CD4-positive, CD25-positive, alpha-beta regulatory T cell (primary cell): ENCODE measurements around the gene MEIS1. TPM values are rescaled to one million over a fixed set of nuclear protein-coding genes. Genes with fewer than 3 reads are reported as not detected.

Experiments used
- ATAC-seq, 2 donors: fragments of 150-1000 bp; cut with Tn5 transposase; one replicate each; pipeline ENCODE4 v1.10.0; 2021; ENCODE audit warnings: low read depth in 2 of 2, moderate number of reproducible peaks in 2 of 2, moderate library complexity in 1 of 2
- DNase-seq, 3 donors: peaks; one replicate each; pipeline versions ENCODE4 v3.0.0 to v3.0.0-alpha.2; 2012 to 2022; ENCODE audit warnings: mixed read lengths in 1 of 3
- H3K27ac ChIP-seq: one replicate; pipeline ENCODE4 v1.7.0; 2013; ENCODE audit warnings: mild to moderate bottlenecking, low read length; ENCODE audit not compliant: insufficient read depth, poor library complexity, severe bottlenecking
- H3K27me3 ChIP-seq: one replicate; pipeline ENCODE4 v1.7.0; 2013; ENCODE audit warnings: low read length; ENCODE audit not compliant: control insufficient read depth, insufficient read depth
- H3K36me3 ChIP-seq: one replicate; pipeline ENCODE4 v1.7.0; 2013; ENCODE audit warnings: mild to moderate bottlenecking, low read length, moderate library complexity; ENCODE audit not compliant: control insufficient read depth, insufficient read depth
- H3K4me1 ChIP-seq: 2 replicates; pipeline ENCODE4 v1.7.0; 2013; ENCODE audit warnings: mild to moderate bottlenecking, low read length; ENCODE audit not compliant: insufficient read depth, control insufficient read depth, poor library complexity, severe bottlenecking
- H3K4me3 ChIP-seq: one replicate; pipeline ENCODE4 v1.7.0; 2013; ENCODE audit warnings: low read depth, mild to moderate bottlenecking, low read length, moderate library complexity
- H3K9me3 ChIP-seq, 2 experiments: 1 replicate in 1 of 2; 2 replicates in 1 of 2; pipeline ENCODE4 v1.7.0; 2013; ENCODE audit warnings: low read length in 2 of 2, mild to moderate bottlenecking in 1 of 2, moderate library complexity in 1 of 2; ENCODE audit not compliant: control insufficient read depth in 2 of 2
- H3K27ac Mint-ChIP-seq, 3 donors: one replicate each; pipeline ENCODE4 v1.8.0; 2020 to 2022; ENCODE audit warnings: mild to moderate bottlenecking in 3 of 3, mixed read lengths in 3 of 3, moderate library complexity in 2 of 3
- H3K27me3 Mint-ChIP-seq: one replicate; pipeline ENCODE4 v1.8.0; 2022; ENCODE audit warnings: mild to moderate bottlenecking, mixed read lengths
- H3K36me3 Mint-ChIP-seq: one replicate; pipeline ENCODE4 v1.8.0; 2020; ENCODE audit warnings: mixed read lengths
- H3K4me1 Mint-ChIP-seq, 4 donors: one replicate each; pipeline ENCODE4 v1.8.0; 2020 to 2022; ENCODE audit warnings: mixed read lengths in 4 of 4, mild to moderate bottlenecking in 1 of 4
- H3K4me3 Mint-ChIP-seq, 4 donors: one replicate each; pipeline ENCODE4 v1.8.0; 2020 to 2022; ENCODE audit warnings: mild to moderate bottlenecking in 4 of 4, mixed read lengths in 4 of 4, moderate library complexity in 3 of 4
- H3K9me3 Mint-ChIP-seq, 7 donors: one replicate each; pipeline ENCODE4 v1.8.0; 2020 to 2022; ENCODE audit warnings: mixed read lengths in 7 of 7, mild to moderate bottlenecking in 3 of 7, moderate library complexity in 2 of 7
- polyA plus RNA-seq, 4 donors: library from polyadenylated mRNA; unstranded; fragments of 300-500 nt; fragmentation: Illumina TruSeq; gene quantifications; one replicate each; pipeline ENCODE4 v1.2.3, GENCODE V29; 2021
- total RNA-seq: library from RNA; stranded (reverse); gene quantifications from one replicate; pipeline ENCODE4 v1.2.3, GENCODE V29; 2022

The MEIS1 gene
- total and polyA plus RNA-seq, 5 donors from 2014 or later = 3.6 TPM; not detected in 4

DNA sequence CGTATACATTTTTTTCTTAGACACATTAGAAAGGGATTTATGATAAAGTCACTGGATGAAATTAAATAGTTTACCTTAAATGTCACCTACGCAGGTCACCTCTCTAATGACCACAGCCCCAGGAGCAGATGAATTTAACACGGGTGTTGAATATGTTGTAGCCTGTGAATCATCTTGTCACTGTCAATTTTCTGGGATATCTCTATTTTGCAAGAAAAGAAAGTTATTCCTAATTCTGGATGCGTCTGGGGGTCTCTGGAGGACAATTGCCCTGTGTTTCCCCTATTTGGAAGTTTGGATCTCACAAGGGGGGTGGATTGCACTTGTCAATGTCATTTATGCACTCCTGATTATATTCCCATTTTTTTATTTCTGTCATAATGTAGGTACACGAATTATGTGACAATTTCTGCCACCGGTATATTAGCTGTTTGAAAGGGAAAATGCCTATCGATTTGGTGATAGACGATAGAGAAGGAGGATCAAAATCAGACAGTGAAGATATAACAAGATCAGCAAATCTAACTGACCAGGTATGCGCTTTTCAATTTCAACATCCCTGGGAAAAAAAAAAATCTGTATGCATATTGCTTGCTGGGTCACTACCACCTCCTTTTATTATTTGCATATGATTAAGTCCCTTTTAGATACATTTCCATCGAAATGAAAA lies 7.7 kb downstream of the MEIS1 start:
- peaks cover 0 to 15% (median 0%) of the 10 kb centered on the region in 7 donors for H3K9me3 Mint-ChIP-seq
- no peak overlapping the region for H3K4me3 Mint-ChIP-seq
- H3K27me3 Mint-ChIP-seq = peaks cover 64% of the 10 kb centered on the region

DNA sequence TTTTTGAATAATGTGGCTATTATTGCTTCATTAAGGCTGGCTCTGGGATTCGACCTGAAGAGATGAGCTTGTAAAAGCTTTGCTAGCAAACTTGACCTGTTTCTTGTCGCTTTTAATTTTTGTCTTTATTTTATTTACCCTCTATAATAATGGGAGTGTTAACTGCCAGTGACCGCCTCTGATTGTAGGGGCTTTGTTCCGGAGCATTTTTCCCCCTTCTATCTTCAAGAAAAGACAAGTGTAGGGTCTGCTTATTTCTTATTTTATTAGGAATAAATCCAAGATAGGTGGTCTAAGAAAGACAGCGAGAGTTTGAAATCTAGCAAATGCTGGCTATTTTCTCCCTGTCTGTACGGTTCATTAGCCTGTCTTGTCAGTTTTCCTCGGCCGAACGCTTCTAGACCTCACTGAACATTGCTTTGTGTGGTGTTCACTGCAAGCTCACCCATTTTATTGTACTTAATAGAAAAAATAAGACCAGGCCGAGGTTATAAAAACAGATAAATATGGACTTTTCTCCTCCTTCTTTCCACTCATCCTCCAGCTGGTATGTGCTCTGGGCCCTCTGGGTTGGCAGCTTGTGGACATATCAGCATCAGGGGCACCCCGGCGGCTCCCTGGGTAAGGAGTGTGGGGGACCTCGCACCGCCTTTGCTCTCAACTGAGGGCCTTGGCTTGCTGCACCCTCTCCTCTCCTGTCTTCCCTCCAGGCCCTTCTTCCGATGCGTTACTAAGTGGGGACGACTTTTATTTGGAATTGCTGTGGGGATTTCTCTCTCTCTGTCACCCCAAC lies 8.5 kb downstream of the MEIS1 start:
- Histone ChIP-seq H3K27me3 (peaks cover 17% of the 10 kb centered on the region), H3K4me3 (no peak overlapping the region), H3K4me1 (no peaks in the 10 kb centered on the region), H3K27ac (no peak overlapping the region), H3K36me3 (no peaks in the 10 kb centered on the region), H3K9me3 (no peaks in the 10 kb centered on the region)
- Mint-ChIP-seq H3K27ac (no peak overlapping the region), H3K4me3 (no peak overlapping the region), H3K36me3 (no peaks in the 10 kb centered on the region), H3K4me1 (peaks cover 0 to 4% (median 0%) of the 10 kb centered on the region in 4 donors), H3K27me3 (peaks cover 61% of the 10 kb centered on the region), H3K9me3 (peaks cover 0 to 15% (median 0%) of the 10 kb centered on the region in 7 donors)
- ATAC-seq = no peak
- DNase-seq = no peak

More for the DNA sequence above, 7.7 kb downstream of the MEIS1 start:
- Histone ChIP-seq H3K27ac (no peak overlapping the region), H3K4me1 (no peaks in the 10 kb centered on the region), H3K27me3 (peaks cover 24% of the 10 kb centered on the region), H3K4me3 (no peak overlapping the region), H3K9me3 (no peaks in the 10 kb centered on the region), H3K36me3 (no peaks in the 10 kb centered on the region)
- no peak overlapping the region for H3K27ac Mint-ChIP-seq
- DNase-seq (no peak), ATAC-seq (no peak)
- H3K4me1 Mint-ChIP-seq = peaks cover 0 to 5% (median 0%) of the 10 kb centered on the region in 4 donors
- H3K36me3 Mint-ChIP-seq = no peaks in the 10 kb centered on the region

DNA sequence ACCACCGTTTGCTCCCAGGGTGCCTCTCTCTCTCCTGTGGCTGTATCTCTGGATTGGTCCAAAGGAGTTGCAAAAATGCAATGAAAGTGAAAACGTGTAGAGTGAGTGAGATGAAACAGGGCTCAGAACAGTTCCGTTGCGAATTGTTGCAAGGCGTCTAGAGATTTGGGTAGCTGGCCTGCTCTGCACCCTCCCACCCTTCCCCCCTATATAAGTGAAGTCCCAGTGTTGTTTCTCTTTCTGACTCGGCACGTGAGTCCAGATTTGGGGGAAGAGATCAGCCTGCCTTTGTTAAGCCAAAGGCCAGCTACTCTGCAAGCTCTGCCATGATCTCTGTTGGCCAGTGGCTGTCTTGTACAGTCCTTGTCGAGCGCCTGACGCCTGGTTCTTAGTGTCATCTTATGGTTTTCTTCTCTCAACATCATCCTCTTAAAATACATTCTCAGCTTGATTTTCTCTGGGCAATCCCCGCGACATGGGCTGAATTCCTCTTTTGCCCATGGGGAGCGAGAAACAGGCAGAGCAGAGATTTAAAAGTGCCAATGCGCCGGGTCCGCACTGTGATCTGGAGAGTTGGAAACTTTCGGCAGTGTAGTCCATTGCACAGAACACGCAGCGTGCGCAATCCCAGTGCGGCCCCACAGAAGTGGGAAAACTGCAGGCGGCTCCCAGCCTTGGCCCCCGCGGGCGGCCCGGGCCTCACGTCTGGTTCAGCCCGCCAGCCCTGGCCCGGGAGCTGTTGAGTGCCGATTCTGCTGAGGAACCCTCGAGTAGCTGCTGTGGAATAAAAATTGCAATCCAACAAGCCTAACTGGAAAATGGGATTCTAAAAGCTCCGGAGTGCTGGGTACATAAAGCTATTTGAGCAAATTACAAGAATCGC lies 9.3 kb downstream of the MEIS1 start:
- Mint-ChIP-seq H3K36me3 (no peaks in the 10 kb centered on the region), H3K9me3 (peaks cover 0 to 15% (median 0%) of the 10 kb centered on the region in 7 donors), H3K27ac (no peak overlapping the region), H3K4me3 (no peak overlapping the region), H3K27me3 (peaks cover 58% of the 10 kb centered on the region), H3K4me1 (peaks cover 0 to 4% (median 0%) of the 10 kb centered on the region in 4 donors)
- Histone ChIP-seq H3K4me1 (no peaks in the 10 kb centered on the region), H3K27me3 (peaks cover 13% of the 10 kb centered on the region), H3K9me3 (no peaks in the 10 kb centered on the region), H3K4me3 (no peak overlapping the region), H3K27ac (no peak overlapping the region), H3K36me3 (no peaks in the 10 kb centered on the region)
- DNase-seq (no peak), ATAC-seq (no peak)

DNA sequence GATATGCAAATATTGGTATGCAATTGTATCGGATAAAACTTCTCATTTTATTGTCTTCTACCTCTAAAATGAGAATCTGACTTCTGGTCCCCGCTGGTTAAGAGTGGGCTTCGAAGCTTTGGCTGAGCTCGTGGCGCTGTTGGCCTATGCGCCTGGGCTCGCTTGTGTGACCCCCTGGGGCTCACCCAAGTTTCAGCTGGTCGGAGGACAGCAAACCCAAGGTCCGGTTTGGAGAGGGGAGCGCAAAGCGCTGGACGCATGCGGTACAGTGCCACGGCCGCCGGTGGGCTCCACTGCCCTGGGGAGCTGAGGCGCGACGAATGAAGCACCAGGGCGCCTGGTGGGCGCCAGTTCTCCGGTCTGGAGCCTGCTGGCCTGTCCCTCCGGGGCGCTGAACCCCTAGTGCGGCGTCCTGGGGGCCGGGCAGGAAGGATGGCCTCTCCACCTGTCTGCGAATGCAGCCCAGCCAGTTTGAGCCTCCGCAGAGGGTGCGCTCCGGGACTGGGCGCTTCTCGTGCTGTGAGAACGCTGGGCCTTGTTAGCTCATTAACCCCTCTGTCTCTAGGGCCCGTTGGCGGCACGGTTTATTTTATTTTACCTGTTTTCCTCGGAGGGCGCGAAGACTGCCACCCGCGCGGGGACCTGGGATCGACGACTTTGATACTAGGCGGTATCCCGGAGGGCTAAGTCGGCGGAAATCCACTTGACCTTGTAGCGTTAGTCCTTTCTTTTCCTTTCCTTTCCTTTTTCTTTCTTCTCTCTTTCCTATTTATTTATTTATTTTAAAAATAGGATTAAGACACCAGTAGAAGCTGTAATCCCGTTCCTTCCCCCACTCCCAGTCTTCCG lies 10.4 kb downstream of the MEIS1 start:
- no peaks in the 10 kb centered on the region for H3K9me3 ChIP-seq
- Mint-ChIP-seq H3K9me3 (peaks cover 0 to 11% (median 0%) of the 10 kb centered on the region in 7 donors), H3K4me1 (no peaks in the 10 kb centered on the region), H3K4me3 (no peak overlapping the region), H3K27me3 (peaks cover 47% of the 10 kb centered on the region), H3K36me3 (no peaks in the 10 kb centered on the region), H3K27ac (no peak overlapping the region)
- H3K36me3 ChIP-seq = no peaks in the 10 kb centered on the region
- no peak for DNase-seq
- no peak for ATAC-seq
- H3K4me3 ChIP-seq = no peak overlapping the region
- no peaks in the 10 kb centered on the region for H3K4me1 ChIP-seq
- no peak overlapping the region for H3K27ac ChIP-seq
- peaks cover 9% of the 10 kb centered on the region for H3K27me3 ChIP-seq

DNA sequence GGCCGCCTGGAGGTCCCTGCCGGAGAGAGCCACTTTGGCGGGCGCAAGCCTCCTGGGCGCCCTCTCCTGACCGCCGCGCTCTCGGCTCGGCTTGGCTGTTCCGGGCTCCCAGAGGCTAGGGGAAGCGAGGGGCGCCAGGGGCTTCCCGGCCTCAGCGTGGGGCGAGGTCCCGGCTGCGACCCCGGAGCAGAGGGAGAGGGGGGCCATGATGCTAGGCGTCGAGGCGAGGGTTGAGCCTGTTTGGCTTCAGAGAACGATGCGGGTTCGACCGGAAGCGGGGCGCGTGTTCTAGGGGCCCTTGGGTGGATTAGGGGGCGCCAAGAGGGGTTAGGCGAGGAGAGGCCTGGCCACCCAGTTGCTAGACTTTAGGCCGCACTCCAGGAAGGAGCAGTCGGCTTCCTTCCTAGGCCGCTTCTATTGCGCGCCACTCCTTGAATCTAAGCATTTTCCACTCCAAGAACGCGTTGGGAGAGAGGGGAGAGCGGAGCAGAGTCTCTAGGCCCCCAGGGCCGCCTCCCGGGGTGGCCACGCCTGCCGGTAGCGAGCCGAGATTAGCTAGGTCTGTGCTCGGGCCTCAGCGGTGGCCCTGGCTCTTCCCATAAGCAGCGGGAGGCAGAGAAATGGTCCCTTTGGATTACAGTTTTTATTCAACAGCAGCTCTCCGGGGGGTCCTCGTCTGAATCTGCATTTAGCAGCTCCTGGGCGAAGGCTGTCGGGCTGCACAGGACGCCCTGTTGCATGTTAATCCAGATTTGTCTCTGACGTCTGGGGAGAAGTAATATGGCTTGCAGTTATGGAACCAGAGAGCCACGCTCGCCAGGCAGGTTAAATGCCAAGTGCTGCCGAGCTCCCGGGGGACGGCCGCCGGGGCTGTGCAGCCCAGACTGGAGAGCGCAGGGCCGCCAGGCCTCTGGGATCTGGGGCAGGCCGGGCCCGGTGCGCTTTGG lies 11.3 kb downstream of the MEIS1 start:
- Histone ChIP-seq H3K36me3 (no peaks in the 10 kb centered on the region), H3K4me3 (no peak overlapping the region), H3K27ac (no peak overlapping the region), H3K27me3 (peaks cover 8% of the 10 kb centered on the region), H3K4me1 (no peaks in the 10 kb centered on the region), H3K9me3 (no peaks in the 10 kb centered on the region)
- ATAC-seq = no peak
- Mint-ChIP-seq H3K36me3 (no peaks in the 10 kb centered on the region), H3K27me3 (peaks cover 39% of the 10 kb centered on the region), H3K9me3 (peaks cover 0 to 10% (median 0%) of the 10 kb centered on the region in 7 donors), H3K4me1 (no peaks in the 10 kb centered on the region), H3K27ac (no peak overlapping the region), H3K4me3 (no peak overlapping the region)
- no peak for DNase-seq

DNA sequence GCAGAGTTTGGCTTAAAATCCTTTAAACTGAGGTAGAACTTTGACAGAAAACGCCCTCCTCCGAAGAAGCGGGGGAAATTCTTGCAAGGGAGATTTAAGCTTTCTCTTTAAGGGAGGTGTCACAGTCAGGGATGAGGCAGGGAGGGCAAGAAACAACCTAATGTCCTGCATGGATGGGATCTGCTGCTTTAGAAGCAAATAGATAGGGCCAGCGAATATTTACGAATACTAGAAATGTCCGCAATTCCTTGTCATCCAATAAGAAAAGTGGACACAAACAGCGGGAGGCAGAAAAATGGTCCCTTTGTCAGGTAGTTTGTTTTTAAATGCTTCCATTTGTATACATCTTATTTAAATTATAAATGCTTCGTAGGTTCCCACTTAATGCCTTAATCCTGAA lies 12.0 kb downstream of the MEIS1 start:
- Histone ChIP-seq H3K4me1 (no peaks in the 10 kb centered on the region), H3K27ac (no peak overlapping the region), H3K27me3 (peaks cover 2% of the 10 kb centered on the region), H3K4me3 (no peak overlapping the region), H3K9me3 (no peaks in the 10 kb centered on the region), H3K36me3 (no peaks in the 10 kb centered on the region)
- ATAC-seq = no peak
- Mint-ChIP-seq H3K36me3 (no peaks in the 10 kb centered on the region), H3K4me3 (no peak overlapping the region), H3K9me3 (peaks cover 0 to 5% (median 0%) of the 10 kb centered on the region in 7 donors), H3K27ac (no peak overlapping the region), H3K4me1 (no peaks in the 10 kb centered on the region), H3K27me3 (peaks cover 31% of the 10 kb centered on the region)
- DNase-seq = no peak
